RWPE2 (cell line): ENCODE results near the gene PAK1.
A peak's percentile ranks its signal among the peaks of the same experiment; 100 is the strongest.

Source experiments
- ATAC-seq: fragments of 200-7000 bp; cut with Tn5 transposase; 3 replicates; pipeline ENCODE4 v1.9.1; 2021; ENCODE audit warnings: low read depth
- DNase-seq: peaks from one replicate; pipeline ENCODE4 v3.0.0-alpha.2; 2020; ENCODE audit warnings: low spot score
- H3K27ac ChIP-seq: fragments of 450-650 bp; 2 replicates; pipeline ENCODE4 v1.5.1; 2017; ENCODE audit warnings: mild to moderate bottlenecking; ENCODE audit not compliant: poor library complexity, severe bottlenecking
- H3K27me3 ChIP-seq: fragments of 250-450 bp; sonication (Bioruptor Pico); 2 replicates; pipeline ENCODE4 v1.5.1; 2021; ENCODE audit warnings: mild to moderate bottlenecking, moderate library complexity; ENCODE audit not compliant: insufficient read depth, poor library complexity, severe bottlenecking
- H3K36me3 ChIP-seq: fragments of 250-450 bp; sonication (Bioruptor Pico); 2 replicates; pipeline ENCODE4 v1.5.1; 2020; ENCODE audit warnings: low read depth, mild to moderate bottlenecking, moderate library complexity
- H3K4me1 ChIP-seq: fragments of 250-450 bp; sonication (Bioruptor Pico); 2 replicates; pipeline ENCODE4 v1.5.1; 2021; ENCODE audit warnings: mild to moderate bottlenecking, moderate library complexity; ENCODE audit not compliant: insufficient read depth, poor library complexity, severe bottlenecking
- H3K4me3 ChIP-seq: fragments of 250-450 bp; sonication (Bioruptor Pico); 2 replicates; pipeline ENCODE4 v1.5.1; 2021; ENCODE audit warnings: mild to moderate bottlenecking, moderate library complexity; ENCODE audit not compliant: severe bottlenecking
- H3K9me3 ChIP-seq: fragments of 250-450 bp; sonication (Bioruptor Pico); 2 replicates; pipeline ENCODE4 v1.5.1; 2021; ENCODE audit warnings: mild to moderate bottlenecking, moderate library complexity; ENCODE audit not compliant: severe bottlenecking
- CTCF ChIP-seq: fragments of 450-650 bp; IDR thresholded peaks from one replicate; pipeline ENCODE4 v1.5.1; 2017; ENCODE audit warnings: mild to moderate bottlenecking, moderate library complexity; ENCODE audit not compliant: poor library complexity, severe bottlenecking

Gene PAK1

DNA sequence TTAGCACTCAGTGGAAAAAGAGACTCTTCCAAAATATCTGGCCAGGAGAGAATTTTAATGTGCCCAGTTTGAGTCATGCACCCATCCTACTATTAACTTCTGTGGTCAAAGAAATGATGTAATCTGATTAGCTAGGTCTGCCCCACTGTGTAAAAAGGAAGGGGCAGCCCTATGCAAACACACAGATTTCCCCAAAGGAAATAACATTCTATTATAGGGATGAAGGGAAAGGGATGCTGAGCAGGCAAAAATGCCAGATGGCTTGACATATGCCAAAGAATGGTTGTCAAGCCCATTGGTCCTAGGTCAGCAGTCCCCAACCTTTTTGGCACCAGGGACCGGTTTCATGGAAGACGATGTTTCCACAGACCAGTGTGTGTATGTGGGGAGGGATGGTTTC is 43.3 kb upstream of the PAK1 start:
- Histone ChIP-seq H3K4me3 (no peak overlapping the region), H3K27me3 (no peaks in the 10 kb centered on the region), H3K27ac (no peak overlapping the region), H3K36me3 (no peaks in the 10 kb centered on the region), H3K9me3 (no peaks in the 10 kb centered on the region), H3K4me1 (peaks cover 4% of the 10 kb centered on the region)
- DNase-seq (no peak), ATAC-seq (no peak)
- no peak for TF ChIP-seq CTCF

DNA sequence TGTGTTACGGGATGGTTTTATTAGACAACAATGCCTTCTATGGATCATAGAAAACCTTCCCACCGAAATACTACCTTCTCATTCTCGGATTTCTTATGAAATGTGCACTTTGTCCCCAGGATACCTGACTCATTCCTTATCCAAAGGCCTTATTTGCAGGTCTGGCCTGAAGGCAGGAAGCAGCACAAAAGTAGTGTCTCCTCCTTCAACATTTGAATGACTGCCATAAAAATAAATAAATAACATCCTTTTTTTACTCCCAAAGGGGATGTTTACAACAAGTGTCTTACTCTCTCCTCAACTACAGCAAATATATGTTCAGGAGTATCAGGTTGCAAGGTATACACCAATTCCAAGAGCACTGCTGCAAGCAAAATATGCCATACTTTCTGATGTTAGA is 41.6 kb upstream of the PAK1 start:
- H3K27ac ChIP-seq, result no peak overlapping the region
- peaks cover 10% of the 10 kb centered on the region for H3K4me1 ChIP-seq
- DNase-seq (no peak), ATAC-seq (peak; percentile 49; the same call in 2 of the 3 replicates)
- H3K36me3 ChIP-seq, result no peaks in the 10 kb centered on the region
- no peak overlapping the region for H3K4me3 ChIP-seq
- TF ChIP-seq CTCF, result no peak
- no peaks in the 10 kb centered on the region for H3K27me3 ChIP-seq
- no peaks in the 10 kb centered on the region for H3K9me3 ChIP-seq

- Histone ChIP-seq H3K36me3 (no peaks in the 10 kb centered on the region), H3K4me1 (peaks cover 14% of the 10 kb centered on the region), H3K4me3 (no peak overlapping the region), H3K27me3 (no peaks in the 10 kb centered on the region), H3K27ac (no peak overlapping the region), H3K9me3 (no peaks in the 10 kb centered on the region)
- ATAC-seq (no peak), DNase-seq (no peak)
- no peak for TF ChIP-seq CTCF
Observed at GRCh38 chr11:77515063-77515462, 41.2 kb upstream of the PAK1 start.

GRCh38 chr11:77512092-77512491 is 38.2 kb upstream of the PAK1 start:
- no peak for TF ChIP-seq CTCF
- no peak for DNase-seq

DNA sequence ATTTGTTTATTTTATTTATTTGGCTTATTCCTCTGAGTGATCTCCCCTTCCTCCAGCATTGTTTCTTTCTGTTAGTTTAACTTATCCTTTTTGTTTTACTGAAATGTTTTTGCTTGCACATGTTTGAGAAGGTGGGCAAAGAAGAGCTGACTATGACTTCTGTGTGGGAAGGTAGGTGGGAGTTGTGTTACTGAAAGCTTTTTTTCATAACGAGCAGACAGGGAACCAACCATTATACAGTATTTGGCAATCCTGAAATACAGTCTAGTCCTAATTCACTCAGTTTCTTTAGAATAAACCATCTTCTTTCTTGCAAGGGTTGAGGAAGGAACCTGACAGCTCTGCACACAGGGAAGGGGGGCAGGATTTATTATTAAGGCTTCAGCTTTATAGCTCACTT is 37.0 kb upstream of the PAK1 start:
- H3K4me3 ChIP-seq, result no peak overlapping the region

More at GRCh38 chr11:77512092-77512491, 38.2 kb upstream of the PAK1 start:
- Histone ChIP-seq H3K9me3 (no peaks in the 10 kb centered on the region), H3K27ac (no peak overlapping the region), H3K4me1 (peaks cover 32% of the 10 kb centered on the region), H3K27me3 (no peaks in the 10 kb centered on the region), H3K4me3 (no peak overlapping the region), H3K36me3 (no peaks in the 10 kb centered on the region)
- no peak for ATAC-seq

More for the DNA sequence above, 37.0 kb upstream of the PAK1 start:
- ATAC-seq, result no peak
- H3K9me3 ChIP-seq, result no peaks in the 10 kb centered on the region
- DNase-seq, result no peak
- TF ChIP-seq CTCF, result no peak
- no peaks in the 10 kb centered on the region for H3K36me3 ChIP-seq
- no peaks in the 10 kb centered on the region for H3K27me3 ChIP-seq
- no peak overlapping the region for H3K27ac ChIP-seq
- peaks cover 44% of the 10 kb centered on the region for H3K4me1 ChIP-seq
